ENCODE measurements around the gene SLC29A1.
A peak's percentile ranks its signal among the peaks of the same experiment; 100 is the strongest.

Gene SLC29A1

DNA sequence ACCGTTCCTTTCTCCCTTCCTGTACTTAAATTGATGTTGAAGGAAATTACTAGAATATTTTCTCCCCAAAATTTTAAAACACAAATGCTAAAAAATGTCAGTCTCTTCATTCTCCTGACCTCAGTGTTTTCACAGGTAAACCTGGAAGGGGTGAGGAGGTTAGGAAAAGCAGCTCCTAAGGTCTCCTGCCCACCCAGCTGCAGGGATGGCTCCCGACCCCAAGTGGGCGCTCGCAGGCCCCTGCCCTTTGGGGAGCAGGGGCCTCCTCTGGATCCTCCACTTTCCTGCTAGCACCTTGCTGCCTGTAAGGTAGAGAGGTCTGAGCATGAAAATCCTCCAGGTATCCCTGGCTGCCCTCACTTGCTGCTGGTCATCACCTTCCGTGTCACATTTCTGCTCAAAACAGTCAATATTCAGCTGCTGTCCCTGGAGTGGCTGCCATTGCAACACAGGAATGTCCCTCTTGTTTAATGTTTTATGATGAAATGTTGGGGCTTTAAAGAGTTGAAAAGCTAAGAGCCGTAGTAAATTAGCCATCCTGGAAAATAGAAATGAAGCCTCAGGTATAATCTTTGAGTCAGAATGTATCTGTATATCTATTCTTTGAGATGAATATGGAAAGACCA lies 12.6 kb downstream of the SLC29A1 start:
- TF ChIP-seq, protein P1, sequence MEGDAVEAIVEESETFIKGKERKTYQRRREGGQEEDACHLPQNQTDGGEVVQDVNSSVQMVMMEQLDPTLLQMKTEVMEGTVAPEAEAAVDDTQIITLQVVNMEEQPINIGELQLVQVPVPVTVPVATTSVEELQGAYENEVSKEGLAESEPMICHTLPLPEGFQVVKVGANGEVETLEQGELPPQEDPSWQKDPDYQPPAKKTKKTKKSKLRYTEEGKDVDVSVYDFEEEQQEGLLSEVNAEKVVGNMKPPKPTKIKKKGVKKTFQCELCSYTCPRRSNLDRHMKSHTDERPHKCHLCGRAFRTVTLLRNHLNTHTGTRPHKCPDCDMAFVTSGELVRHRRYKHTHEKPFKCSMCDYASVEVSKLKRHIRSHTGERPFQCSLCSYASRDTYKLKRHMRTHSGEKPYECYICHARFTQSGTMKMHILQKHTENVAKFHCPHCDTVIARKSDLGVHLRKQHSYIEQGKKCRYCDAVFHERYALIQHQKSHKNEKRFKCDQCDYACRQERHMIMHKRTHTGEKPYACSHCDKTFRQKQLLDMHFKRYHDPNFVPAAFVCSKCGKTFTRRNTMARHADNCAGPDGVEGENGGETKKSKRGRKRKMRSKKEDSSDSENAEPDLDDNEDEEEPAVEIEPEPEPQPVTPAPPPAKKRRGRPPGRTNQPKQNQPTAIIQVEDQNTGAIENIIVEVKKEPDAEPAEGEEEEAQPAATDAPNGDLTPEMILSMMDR (IDR thresholded peaks at IDR 0.05; ENCODE audit: borderline replicate concordance, control extremely low read depth, extremely low read depth, insufficient read depth, missing control alignments) = no peak
- in situ Hi-C loops (cut with MboI; ENCODE audit: low sequenced_read_pairs, unreplicated experiment) = no loop called here
- DNase-seq (ENCODE audit: low spot score) = no peak

DNA sequence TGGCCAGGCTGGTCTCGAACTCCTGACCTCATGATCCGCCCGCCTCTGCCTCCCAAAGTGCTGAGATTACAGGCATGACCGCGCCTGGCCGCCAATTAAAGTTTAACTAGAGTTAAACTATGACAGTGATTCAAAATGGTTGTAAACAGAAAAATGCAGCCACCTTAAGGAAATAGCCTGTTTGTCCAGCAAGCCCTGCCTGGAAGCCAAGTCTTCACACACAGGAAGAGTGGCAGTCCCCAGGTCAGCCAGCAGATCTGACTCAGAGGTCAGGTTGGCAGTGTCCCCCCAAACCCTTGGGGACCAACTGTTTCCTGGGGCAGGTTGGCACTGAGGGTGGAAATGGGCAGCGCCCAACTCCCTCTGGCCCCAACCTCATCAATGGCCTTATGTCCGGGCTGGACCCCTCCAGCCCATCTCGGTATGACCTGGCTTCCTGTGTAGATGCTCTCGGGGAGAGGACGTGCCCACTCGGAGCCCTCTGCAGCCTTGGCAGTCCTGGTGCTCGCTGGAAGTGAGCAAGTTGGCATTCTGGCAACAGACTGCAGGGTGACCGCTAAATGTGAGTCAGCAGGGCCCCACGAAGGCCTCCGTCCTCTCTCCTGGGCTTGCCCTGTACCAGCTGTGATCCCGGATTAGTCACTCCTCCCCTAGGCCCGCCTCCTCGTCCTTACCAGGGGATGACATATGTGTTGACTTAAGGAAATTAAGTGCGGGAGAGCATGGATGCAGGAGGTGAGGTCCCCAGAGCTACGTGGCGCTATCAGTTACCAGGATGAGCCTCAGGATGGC lies 13.8 kb downstream of the SLC29A1 start:
- DNase-seq (ENCODE audit: low spot score) = peak; percentile 74

DNA sequence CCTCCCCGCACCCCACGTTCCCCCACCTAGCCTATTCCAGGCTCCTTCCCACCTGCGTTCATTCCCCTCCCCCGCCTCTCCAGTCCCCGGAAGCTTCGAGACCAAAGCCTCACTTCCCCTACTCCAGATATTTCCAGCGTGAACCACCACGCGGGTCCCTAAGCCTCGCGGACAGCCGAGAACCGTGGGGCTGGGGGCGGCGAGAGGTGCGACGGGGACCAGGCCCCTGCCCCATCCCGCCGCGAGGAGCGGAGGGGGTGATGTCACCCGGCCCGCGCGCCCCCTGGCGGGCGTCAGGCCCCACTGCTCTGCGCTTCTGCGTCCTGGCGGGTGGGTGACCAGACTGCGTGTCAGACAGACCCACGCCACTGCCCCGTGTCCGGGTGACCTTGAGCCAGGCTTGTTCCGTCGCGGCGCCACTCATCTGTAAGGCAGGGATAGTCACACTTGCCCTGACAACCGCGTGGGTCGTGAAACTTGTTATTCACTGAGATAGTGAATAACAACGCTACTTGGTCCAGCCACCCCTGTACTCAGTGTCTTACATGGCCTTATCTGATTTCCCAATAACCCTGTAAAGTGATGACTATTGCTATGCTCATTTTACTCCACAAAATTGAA lies 14.5 kb downstream of the SLC29A1 start:
- in situ Hi-C loops (cut with MboI; ENCODE audit: low sequenced_read_pairs, unreplicated experiment) = no loop called here

More for the DNA sequence above, 13.8 kb downstream of the SLC29A1 start:
- in situ Hi-C loops (cut with MboI; ENCODE audit: low sequenced_read_pairs, unreplicated experiment) = no loop called here
- TF ChIP-seq, protein P1 (IDR thresholded peaks at IDR 0.05; ENCODE audit: borderline replicate concordance, control extremely low read depth, extremely low read depth, insufficient read depth, missing control alignments) = no peak

DNA sequence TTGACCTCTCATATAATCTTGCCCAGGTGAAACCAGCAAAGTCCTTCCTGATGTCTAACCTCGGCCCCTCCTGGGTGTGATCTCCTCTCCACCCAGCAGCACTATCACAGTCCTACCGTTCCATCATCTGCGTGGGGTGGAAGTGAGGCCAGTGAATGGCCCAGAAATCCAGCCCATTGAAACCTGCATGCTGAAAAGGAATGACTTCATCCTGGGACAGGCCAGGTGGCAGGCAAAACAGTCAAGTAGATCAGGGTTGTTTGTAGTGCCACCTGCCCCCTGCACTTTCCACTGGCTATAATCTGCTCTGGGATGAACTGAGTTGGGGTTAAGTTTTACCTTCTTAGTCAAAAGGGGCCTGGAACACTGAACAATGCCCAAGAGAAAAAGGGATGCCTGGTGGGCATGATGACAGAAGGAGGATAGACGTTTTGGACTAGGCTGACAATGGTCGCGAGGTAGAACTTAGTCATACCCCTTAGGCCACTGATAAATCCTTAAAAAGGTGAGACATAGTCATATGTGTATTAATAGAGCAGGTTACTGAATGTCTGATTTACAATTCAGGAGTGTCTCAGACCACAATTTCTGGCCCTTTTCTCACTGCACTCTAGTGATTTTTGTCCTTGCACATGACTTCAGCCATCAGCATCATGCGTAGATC lies 15.4 kb downstream of the SLC29A1 start:
- TF ChIP-seq, protein P1 (IDR thresholded peaks at IDR 0.05; ENCODE audit: borderline replicate concordance, control extremely low read depth, extremely low read depth, insufficient read depth, missing control alignments) = no peak
- no peak for DNase-seq (ENCODE audit: low spot score)
- in situ Hi-C loops (cut with MboI; ENCODE audit: low sequenced_read_pairs, unreplicated experiment) = no loop called here

More for the DNA sequence above, 14.5 kb downstream of the SLC29A1 start:
- peak; percentile 90 for DNase-seq (ENCODE audit: low spot score)
- TF ChIP-seq, protein P1 (IDR thresholded peaks at IDR 0.05; ENCODE audit: borderline replicate concordance, control extremely low read depth, extremely low read depth, insufficient read depth, missing control alignments) = peak; percentile 98

DNA sequence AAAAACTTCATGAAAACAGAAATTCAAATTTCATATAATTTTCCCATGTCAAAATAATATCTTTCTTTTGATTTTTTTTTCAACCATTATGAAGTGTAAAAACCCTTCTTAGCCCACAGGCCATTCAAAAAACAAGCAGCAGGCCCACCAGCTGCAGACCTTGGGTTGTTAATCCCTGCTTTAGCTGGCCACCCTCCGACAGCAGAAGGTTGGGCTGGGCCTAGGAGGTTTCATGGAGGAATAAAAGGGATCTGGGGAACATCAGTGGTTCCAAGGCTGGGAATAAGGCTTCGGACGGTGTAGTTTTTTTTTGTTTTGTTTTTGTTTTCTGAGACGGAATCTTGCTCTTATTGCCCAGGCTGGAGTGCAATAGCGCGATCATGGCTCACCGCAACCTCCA lies 19.9 kb downstream of the SLC29A1 start:
- no peak for DNase-seq (ENCODE audit: low spot score)
- in situ Hi-C loops (cut with MboI; ENCODE audit: low sequenced_read_pairs, unreplicated experiment) = no loop called here
- TF ChIP-seq, protein P1 (IDR thresholded peaks at IDR 0.05; ENCODE audit: borderline replicate concordance, control extremely low read depth, extremely low read depth, insufficient read depth, missing control alignments) = no peak

DNA sequence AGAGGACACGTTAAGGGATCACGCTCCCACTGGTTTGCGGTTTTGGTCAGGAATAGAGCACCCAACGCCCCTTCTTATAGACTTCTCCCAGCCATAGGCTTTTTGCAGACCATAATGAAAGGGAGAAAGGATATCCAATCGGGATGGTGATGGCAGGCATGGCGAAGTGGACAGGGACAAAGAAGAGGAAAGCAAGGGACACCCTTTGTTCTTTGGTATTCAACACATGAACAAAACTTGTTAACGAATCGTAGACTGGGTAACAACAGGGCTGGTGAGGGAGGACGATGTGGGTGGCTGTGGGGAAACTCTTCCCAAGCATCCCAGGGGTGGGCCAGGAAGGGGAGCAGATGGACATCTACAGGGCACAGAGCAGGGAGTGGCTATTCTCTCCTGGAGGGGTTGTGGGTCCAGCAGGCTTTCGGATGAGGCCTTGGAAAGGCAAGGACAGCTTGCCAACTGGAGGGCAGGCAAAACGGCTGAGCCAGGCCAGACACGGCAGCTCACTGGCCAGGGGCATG lies 22.1 kb downstream of the SLC29A1 start:
- in situ Hi-C loops (cut with MboI; ENCODE audit: low sequenced_read_pairs, unreplicated experiment) = no loop called here
- TF ChIP-seq, protein P1 (IDR thresholded peaks at IDR 0.05; ENCODE audit: borderline replicate concordance, control extremely low read depth, extremely low read depth, insufficient read depth, missing control alignments) = no peak
- no peak for DNase-seq (ENCODE audit: low spot score)
